Measurements from ENCODE around the gene NECAB3.

DNA sequence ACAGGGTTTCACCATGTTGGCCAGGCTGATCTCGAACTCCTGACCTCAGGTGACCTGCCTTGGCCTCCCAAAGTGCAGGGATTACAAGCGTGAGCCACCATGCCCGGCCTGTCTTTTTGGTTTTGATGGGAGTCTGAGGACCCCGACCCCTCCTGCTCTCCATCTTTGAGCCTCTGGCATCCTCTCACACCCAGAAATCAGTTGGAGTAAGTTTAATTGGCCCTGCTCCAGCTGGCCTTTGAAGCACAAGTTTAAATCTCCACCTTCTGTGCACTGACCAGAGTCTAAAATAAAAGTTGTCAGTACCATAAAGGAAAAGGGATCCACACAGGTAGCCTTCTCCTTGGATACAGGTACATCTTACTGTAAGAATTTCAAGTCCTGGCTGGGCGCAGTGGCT is 28.0 kb downstream of the NECAB3 start:
- TF ChIP-seq, protein P1, sequence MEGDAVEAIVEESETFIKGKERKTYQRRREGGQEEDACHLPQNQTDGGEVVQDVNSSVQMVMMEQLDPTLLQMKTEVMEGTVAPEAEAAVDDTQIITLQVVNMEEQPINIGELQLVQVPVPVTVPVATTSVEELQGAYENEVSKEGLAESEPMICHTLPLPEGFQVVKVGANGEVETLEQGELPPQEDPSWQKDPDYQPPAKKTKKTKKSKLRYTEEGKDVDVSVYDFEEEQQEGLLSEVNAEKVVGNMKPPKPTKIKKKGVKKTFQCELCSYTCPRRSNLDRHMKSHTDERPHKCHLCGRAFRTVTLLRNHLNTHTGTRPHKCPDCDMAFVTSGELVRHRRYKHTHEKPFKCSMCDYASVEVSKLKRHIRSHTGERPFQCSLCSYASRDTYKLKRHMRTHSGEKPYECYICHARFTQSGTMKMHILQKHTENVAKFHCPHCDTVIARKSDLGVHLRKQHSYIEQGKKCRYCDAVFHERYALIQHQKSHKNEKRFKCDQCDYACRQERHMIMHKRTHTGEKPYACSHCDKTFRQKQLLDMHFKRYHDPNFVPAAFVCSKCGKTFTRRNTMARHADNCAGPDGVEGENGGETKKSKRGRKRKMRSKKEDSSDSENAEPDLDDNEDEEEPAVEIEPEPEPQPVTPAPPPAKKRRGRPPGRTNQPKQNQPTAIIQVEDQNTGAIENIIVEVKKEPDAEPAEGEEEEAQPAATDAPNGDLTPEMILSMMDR (IDR thresholded peaks at IDR 0.05), result no peak
- TF ChIP-seq EZH2 (IDR thresholded peaks at IDR 0.05; ENCODE audit: borderline replicate concordance, insufficient read depth, low read depth, low read length, poor library complexity, severe bottlenecking), result no peak

Data from B cell (primary cell).